BE2C (cell line): ENCODE data around the gene IFT88. TPM values are rescaled to one million over a fixed set of nuclear protein-coding genes. Genes with fewer than 3 reads are reported as not detected.

Experiments
- DNase-seq: peaks from one replicate; pipeline ENCODE4 v3.0.0-alpha.2; 2020
- H3K27me3 ChIP-seq: fragments of 250-450 bp; sonication (Bioruptor Pico); 2 replicates; pipeline ENCODE4 v1.5.1; 2020; ENCODE audit warnings: mild to moderate bottlenecking
- H3K36me3 ChIP-seq: fragments of 250-450 bp; sonication (Bioruptor Pico); 2 replicates; pipeline ENCODE4 v1.5.1; 2020; ENCODE audit warnings: mild to moderate bottlenecking
- H3K4me1 ChIP-seq: fragments of 250-450 bp; sonication (Bioruptor Pico); 2 replicates; pipeline ENCODE4 v1.5.1; 2020
- H3K4me3 ChIP-seq: 2 replicates; pipeline ENCODE4 v1.5.1; 2011; ENCODE audit warnings: low read depth, low read length
- H3K9me3 ChIP-seq: fragments of 250-450 bp; sonication (Bioruptor Pico); 2 replicates; pipeline ENCODE4 v1.5.1; 2020
- CTCF ChIP-seq: IDR thresholded peaks from 2 replicates; pipeline ENCODE4 v1.5.1; 2012; ENCODE audit warnings: mild to moderate bottlenecking, low read depth, low read length
- polyA plus RNA-seq: library from polyadenylated mRNA; unstranded; fragments of >200 nt; gene quantifications from one replicate; pipeline ENCODE4 v1.2.1, GENCODE V29; 2012; ENCODE audit warnings: low read depth, missing spikeins; ENCODE audit not compliant: insufficient read length, insufficient read depth

The IFT88 gene
- 2.8 TPM for polyA plus RNA-seq

- Histone ChIP-seq H3K4me3 (peak within 1 kb of the TSS; percentile 87), H3K27me3 (no peaks in the 10 kb centered on the region), H3K36me3 (no peaks in the 10 kb centered on the region), H3K4me1 (no peaks in the 10 kb centered on the region; the same call in 1 of the 2 replicates), H3K9me3 (no peaks in the 10 kb centered on the region)
- TF ChIP-seq CTCF: no peak
- DNase-seq: peak; percentile 94
Measured at GRCh38 chr13:20566898-20567874, at the start of gene IFT88. Gene IFT88 (plus strand): TSS chr13:20567157. CDS start chr13:20574386, 7,229 bp downstream.

GRCh38 chr13:20518660-20519100 is 48.3 kb upstream of the IFT88 start:
- H3K4me1 ChIP-seq: no peaks in the 10 kb centered on the region
- no peak for DNase-seq
- H3K4me3 ChIP-seq: no peak overlapping the region
- H3K27me3 ChIP-seq: no peaks in the 10 kb centered on the region
- TF ChIP-seq CTCF: no peak
- no peaks in the 10 kb centered on the region for H3K36me3 ChIP-seq
- no peaks in the 10 kb centered on the region for H3K9me3 ChIP-seq

GRCh38 chr13:20519875-20520274 is 47.1 kb upstream of the IFT88 start:
- H3K36me3 ChIP-seq: no peaks in the 10 kb centered on the region
- H3K4me3 ChIP-seq: no peak overlapping the region
- no peak for DNase-seq
- TF ChIP-seq CTCF: no peak
- no peaks in the 10 kb centered on the region for H3K27me3 ChIP-seq
- no peaks in the 10 kb centered on the region for H3K4me1 ChIP-seq
- H3K9me3 ChIP-seq: no peaks in the 10 kb centered on the region

GRCh38 chr13:20521364-20522115 is 45.4 kb upstream of the IFT88 start:
- no peaks in the 10 kb centered on the region for H3K4me1 ChIP-seq
- no peak overlapping the region for H3K4me3 ChIP-seq
- no peak for TF ChIP-seq CTCF
- no peaks in the 10 kb centered on the region for H3K9me3 ChIP-seq
- H3K36me3 ChIP-seq: no peaks in the 10 kb centered on the region
- no peak for DNase-seq
- no peaks in the 10 kb centered on the region for H3K27me3 ChIP-seq

GRCh38 chr13:20525144-20525600 is 41.8 kb upstream of the IFT88 start:
- peak overlapping the region; percentile 85 for H3K4me3 ChIP-seq
- DNase-seq: no peak
- H3K4me1 ChIP-seq: no peaks in the 10 kb centered on the region

More at GRCh38 chr13:20525144-20525600, 41.8 kb upstream of the IFT88 start:
- Histone ChIP-seq H3K27me3 (no peaks in the 10 kb centered on the region; the same call in 1 of the 2 replicates), H3K36me3 (no peaks in the 10 kb centered on the region), H3K9me3 (no peaks in the 10 kb centered on the region)
- no peak for TF ChIP-seq CTCF
